IPS-20b (cell line): ENCODE measurements around the gene TMEM125.

Experiments
- H3K27ac ChIP-seq: one replicate; pipeline ENCODE4 v1.5.1; 2013; ENCODE audit warnings: low read length
- H3K27me3 ChIP-seq: 2 replicates; pipeline ENCODE4 v1.6.1; 2013; ENCODE audit warnings: mild to moderate bottlenecking, low read length, inconsistent platforms; ENCODE audit not compliant: insufficient read depth
- H3K36me3 ChIP-seq: 2 replicates; pipeline ENCODE4 v1.6.1; 2013; ENCODE audit warnings: low read depth, mild to moderate bottlenecking, inconsistent platforms, low read length, moderate library complexity; ENCODE audit not compliant: insufficient read depth
- H3K4me1 ChIP-seq: 2 replicates; pipeline ENCODE4 v1.6.1; 2013; ENCODE audit warnings: mild to moderate bottlenecking, control low read depth, inconsistent platforms, low read length, moderate library complexity; ENCODE audit not compliant: insufficient read depth
- H3K4me3 ChIP-seq: 2 replicates; pipeline ENCODE4 v1.5.1; 2013; ENCODE audit warnings: mild to moderate bottlenecking, low read length, inconsistent platforms
- H3K9ac ChIP-seq: 2 replicates; pipeline ENCODE4 v1.6.1; 2013; ENCODE audit warnings: low read depth, mild to moderate bottlenecking, inconsistent platforms, low read length, moderate library complexity
- H3K9me3 ChIP-seq: 2 replicates; pipeline ENCODE4 v1.6.1; 2013; ENCODE audit warnings: mild to moderate bottlenecking, low read depth, low read length, inconsistent platforms; ENCODE audit not compliant: insufficient read depth

Gene TMEM125

DNA sequence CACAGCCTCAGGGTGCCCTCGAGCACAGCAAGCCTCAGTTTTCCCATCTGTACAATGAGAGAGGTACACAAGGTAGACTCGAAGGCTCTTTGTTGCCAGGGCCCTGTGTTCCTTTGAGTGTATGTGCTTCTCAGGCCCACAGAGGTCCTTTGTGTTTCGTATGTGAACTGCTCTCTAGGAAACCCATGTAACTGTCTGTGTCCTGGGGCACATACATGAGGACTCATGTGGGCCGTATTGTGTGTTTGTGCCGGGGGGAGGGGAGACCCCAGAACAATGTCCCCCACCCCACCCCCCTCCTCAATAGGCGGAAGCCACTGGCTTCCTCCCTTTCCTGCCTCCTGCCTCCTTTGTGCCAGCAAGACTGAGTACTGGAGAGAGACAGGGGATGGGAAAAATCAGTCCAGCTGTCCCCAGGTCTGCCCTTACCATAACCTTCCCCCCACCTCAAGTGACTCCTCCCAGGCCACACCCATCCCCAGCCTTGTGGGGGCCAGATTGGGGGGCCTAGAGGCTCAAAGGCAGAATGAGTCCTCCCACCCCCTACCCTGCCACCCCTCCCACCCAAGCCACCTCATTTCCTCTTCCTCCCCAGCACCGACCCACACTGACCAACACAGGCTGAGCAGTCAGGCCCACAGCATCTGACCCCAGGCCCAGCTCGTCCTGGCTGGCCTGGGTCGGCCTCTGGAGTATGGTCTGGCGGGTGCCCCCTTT is 30.8 kb downstream of the TMEM125 start, which contains the start of gene TIE1:
TSS of gene TIE1 (plus strand) at position 605 of the 717 bp plus-strand sequence. CDS start at position 695, 90 bp downstream.
- Histone ChIP-seq H3K27ac (no peak within 1 kb of the TSS), H3K4me1 (peaks cover 17% of the 10 kb centered on the region), H3K9ac (no peak within 1 kb of the TSS), H3K27me3 (no peaks in the 10 kb centered on the region), H3K36me3 (no peaks in the 10 kb centered on the region), H3K4me3 (no peak within 1 kb of the TSS), H3K9me3 (no peaks in the 10 kb centered on the region)

- H3K36me3 ChIP-seq = no peaks in the 10 kb centered on the region
- H3K4me1 ChIP-seq = peaks cover 3% of the 10 kb centered on the region; the same call in 1 of the 2 replicates
- no peaks in the 10 kb centered on the region for H3K9me3 ChIP-seq
- H3K9ac ChIP-seq = no peak overlapping the region
- no peak overlapping the region for H3K4me3 ChIP-seq
- H3K27ac ChIP-seq = no peak overlapping the region
- H3K27me3 ChIP-seq = no peaks in the 10 kb centered on the region
Measured at GRCh38 chr1:43302201-43302600, 32.4 kb downstream of the TMEM125 start.

GRCh38 chr1:43302721-43303470 is 33.1 kb downstream of the TMEM125 start:
- no peak overlapping the region for H3K27ac ChIP-seq
- no peaks in the 10 kb centered on the region for H3K9me3 ChIP-seq
- no peaks in the 10 kb centered on the region for H3K4me1 ChIP-seq
- no peak overlapping the region for H3K4me3 ChIP-seq
- H3K27me3 ChIP-seq = no peaks in the 10 kb centered on the region
- H3K36me3 ChIP-seq = no peaks in the 10 kb centered on the region
- no peak overlapping the region for H3K9ac ChIP-seq

GRCh38 chr1:43303471-43304313 is 33.9 kb downstream of the TMEM125 start:
- Histone ChIP-seq H3K36me3 (no peaks in the 10 kb centered on the region), H3K4me3 (no peak overlapping the region), H3K27ac (no peak overlapping the region), H3K9me3 (no peaks in the 10 kb centered on the region), H3K9ac (no peak overlapping the region), H3K4me1 (no peaks in the 10 kb centered on the region), H3K27me3 (no peaks in the 10 kb centered on the region)

DNA sequence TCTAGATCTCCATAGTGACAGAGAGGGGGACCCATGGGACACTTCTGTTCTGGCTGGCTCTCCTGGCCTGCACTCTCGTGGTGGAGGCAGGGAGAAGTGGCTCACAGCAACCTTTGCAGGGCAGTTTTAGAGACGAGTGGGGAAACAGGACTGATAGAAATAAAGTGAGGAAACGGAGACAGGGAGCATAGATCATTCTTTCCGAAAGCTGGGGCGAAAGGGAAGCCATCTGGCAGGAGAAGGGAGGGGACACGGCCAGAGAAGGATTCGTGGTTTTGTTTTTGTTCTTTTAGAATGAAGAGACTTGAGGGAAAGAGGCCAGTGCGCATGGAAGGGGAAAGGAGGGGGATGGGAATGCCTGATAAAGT is 34.5 kb downstream of the TMEM125 start:
- no peaks in the 10 kb centered on the region for H3K9me3 ChIP-seq
- H3K27ac ChIP-seq = no peak overlapping the region

GRCh38 chr1:43304771-43305300 is 35.1 kb downstream of the TMEM125 start:
- no peak overlapping the region for H3K27ac ChIP-seq
- no peaks in the 10 kb centered on the region for H3K27me3 ChIP-seq
- no peaks in the 10 kb centered on the region for H3K36me3 ChIP-seq
- H3K9me3 ChIP-seq = no peaks in the 10 kb centered on the region
- H3K4me3 ChIP-seq = no peak overlapping the region
- H3K9ac ChIP-seq = no peak overlapping the region
- no peaks in the 10 kb centered on the region for H3K4me1 ChIP-seq

More for the DNA sequence above, 34.5 kb downstream of the TMEM125 start:
- H3K36me3 ChIP-seq = no peaks in the 10 kb centered on the region
- H3K9ac ChIP-seq = no peak overlapping the region
- no peaks in the 10 kb centered on the region for H3K4me1 ChIP-seq
- no peaks in the 10 kb centered on the region for H3K27me3 ChIP-seq
- H3K4me3 ChIP-seq = no peak overlapping the region

GRCh38 chr1:43305461-43305860 is 35.7 kb downstream of the TMEM125 start:
- no peak overlapping the region for H3K27ac ChIP-seq
- H3K36me3 ChIP-seq = no peaks in the 10 kb centered on the region
- no peak overlapping the region for H3K4me3 ChIP-seq
- no peaks in the 10 kb centered on the region for H3K27me3 ChIP-seq
- no peaks in the 10 kb centered on the region for H3K9me3 ChIP-seq
- no peak overlapping the region for H3K9ac ChIP-seq
- no peaks in the 10 kb centered on the region for H3K4me1 ChIP-seq

- Histone ChIP-seq H3K4me3 (no peak overlapping the region), H3K36me3 (no peaks in the 10 kb centered on the region), H3K27me3 (no peaks in the 10 kb centered on the region), H3K9me3 (no peaks in the 10 kb centered on the region), H3K27ac (no peak overlapping the region), H3K9ac (no peak overlapping the region), H3K4me1 (no peaks in the 10 kb centered on the region)
Measured at GRCh38 chr1:43305926-43306687, 36.3 kb downstream of the TMEM125 start.

- Histone ChIP-seq H3K4me3 (no peak overlapping the region), H3K4me1 (no peaks in the 10 kb centered on the region), H3K9me3 (no peaks in the 10 kb centered on the region)
Measured at GRCh38 chr1:43306688-43307457, 37.1 kb downstream of the TMEM125 start.

GRCh38 chr1:43307458-43308158 is 37.8 kb downstream of the TMEM125 start:
- Histone ChIP-seq H3K4me3 (no peak overlapping the region), H3K36me3 (no peaks in the 10 kb centered on the region), H3K9me3 (no peaks in the 10 kb centered on the region)

More at GRCh38 chr1:43306688-43307457, 37.1 kb downstream of the TMEM125 start:
- H3K27ac ChIP-seq = no peak overlapping the region
- H3K9ac ChIP-seq = no peak overlapping the region
- H3K36me3 ChIP-seq = no peaks in the 10 kb centered on the region
- no peaks in the 10 kb centered on the region for H3K27me3 ChIP-seq

More at GRCh38 chr1:43307458-43308158, 37.8 kb downstream of the TMEM125 start:
- Histone ChIP-seq H3K4me1 (no peaks in the 10 kb centered on the region), H3K27ac (no peak overlapping the region), H3K27me3 (no peaks in the 10 kb centered on the region), H3K9ac (no peak overlapping the region)
